Activated naive CD8-positive, alpha-beta T cell treated with anti-CD3 and anti-CD28 coated beads, Interleukin-2, amount 50 U/mL, for 24 hours (primary cell): Measurements from ENCODE around the gene WNK2.

Experiments used
- ATAC-seq: fragments of 150-1000 bp; cut with Tn5 transposase; one replicate; pipeline ENCODE4 v1.10.0; 2021
- DNase-seq: peaks from one replicate; pipeline ENCODE4 v3.0.0; 2021
- H3K27ac Mint-ChIP-seq: one replicate; pipeline ENCODE4 v1.8.0; 2021; ENCODE audit warnings: mild to moderate bottlenecking, mixed read lengths
- H3K27me3 Mint-ChIP-seq: one replicate; pipeline ENCODE4 v1.8.0; 2021; ENCODE audit warnings: mixed read lengths
- H3K36me3 Mint-ChIP-seq: one replicate; pipeline ENCODE4 v1.8.0; 2021; ENCODE audit warnings: low read depth, mixed read lengths
- H3K4me1 Mint-ChIP-seq: one replicate; pipeline ENCODE4 v1.8.0; 2021; ENCODE audit warnings: mixed read lengths
- H3K4me3 Mint-ChIP-seq: one replicate; pipeline ENCODE4 v1.8.0; 2021; ENCODE audit warnings: mild to moderate bottlenecking, moderate library complexity, mixed read lengths
- H3K9me3 Mint-ChIP-seq: one replicate; pipeline ENCODE4 v1.8.0; 2021; ENCODE audit warnings: mixed read lengths

WNK2 gene

DNA sequence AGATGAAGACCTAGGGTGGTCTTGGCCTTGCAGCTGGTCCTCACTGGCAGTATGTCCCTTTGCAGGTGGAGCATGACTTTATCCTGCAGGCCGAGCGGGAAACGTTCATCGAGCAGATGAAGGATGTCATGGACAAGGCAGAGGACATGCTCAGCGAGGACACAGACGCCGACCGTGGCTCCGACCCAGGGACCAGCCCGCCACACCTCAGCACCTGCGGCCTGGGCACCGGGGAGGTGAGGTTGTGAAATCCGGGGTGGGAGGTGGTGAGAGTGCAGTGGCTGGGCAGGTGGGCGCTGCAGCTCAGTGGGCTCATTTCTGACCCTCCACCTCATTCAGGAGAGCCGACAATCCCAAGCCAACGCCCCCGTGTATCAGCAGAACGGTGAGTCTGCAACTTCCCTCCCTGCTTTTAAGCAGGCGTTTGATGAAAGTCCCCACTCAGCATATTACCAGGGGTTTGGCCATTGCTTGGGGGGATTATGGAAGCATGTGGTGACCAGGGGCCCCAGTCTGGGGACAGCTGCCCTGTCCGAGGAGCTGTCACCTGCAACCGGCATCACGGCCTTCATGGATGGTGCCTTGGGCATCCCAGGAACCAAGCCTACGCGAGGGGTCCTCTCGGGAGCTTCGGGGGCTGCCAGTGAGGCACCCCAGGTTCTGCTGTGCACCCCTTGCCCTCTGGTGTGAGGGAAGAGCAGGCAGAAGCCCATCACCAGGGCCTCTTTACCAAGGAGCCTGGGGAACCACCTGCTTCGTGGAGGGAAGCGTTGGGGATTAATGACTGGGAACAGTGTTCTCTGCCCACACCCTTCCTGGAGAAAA is 84.0 kb downstream of the WNK2 start:
- Mint-ChIP-seq H3K36me3 (peaks cover 1% of the 10 kb centered on the region), H3K4me3 (no peak overlapping the region), H3K4me1 (peaks cover 20% of the 10 kb centered on the region), H3K27me3 (no peaks in the 10 kb centered on the region), H3K9me3 (peaks cover 8% of the 10 kb centered on the region), H3K27ac (no peak overlapping the region)
- DNase-seq (no peak), ATAC-seq (no peak)

DNA sequence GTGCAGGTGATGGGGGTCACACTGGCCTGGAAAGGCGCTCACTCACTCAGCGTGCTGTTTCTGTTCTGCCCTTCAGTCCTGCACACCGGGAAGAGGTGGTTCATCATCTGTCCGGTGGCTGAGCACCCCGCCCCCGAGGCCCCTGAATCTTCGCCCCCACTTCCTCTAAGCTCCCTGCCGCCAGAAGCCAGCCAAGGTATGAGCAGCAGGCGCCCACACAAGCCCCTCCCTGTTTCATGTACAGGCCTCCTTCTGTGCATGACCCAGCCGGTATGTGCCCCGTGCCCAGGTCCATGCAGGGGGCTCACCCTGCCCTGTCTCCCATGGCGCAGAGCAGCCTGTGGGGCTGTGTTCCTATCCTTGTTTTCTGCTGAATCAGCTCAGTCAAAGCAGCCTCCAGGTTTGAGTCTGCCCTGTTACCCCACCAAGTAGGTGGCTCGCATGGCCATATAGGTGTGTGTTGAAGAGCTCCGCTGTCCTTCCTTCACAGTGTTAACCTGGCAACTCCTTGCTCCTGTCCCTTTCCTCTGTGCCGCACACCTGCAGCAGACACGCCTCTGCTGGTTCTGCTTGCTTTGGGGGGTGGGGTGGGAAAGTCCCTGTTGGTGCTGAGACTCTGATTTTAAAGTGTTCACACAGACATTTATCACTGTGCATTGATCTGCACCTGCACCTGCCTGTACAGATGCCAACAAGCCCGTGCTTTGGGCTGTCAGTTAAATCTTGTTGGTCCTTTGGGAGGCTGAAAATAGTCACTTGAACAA is 84.8 kb downstream of the WNK2 start:
- Mint-ChIP-seq H3K4me3 (peak overlapping the region; percentile 35), H3K27me3 (no peaks in the 10 kb centered on the region), H3K27ac (no peak overlapping the region), H3K36me3 (peaks cover 1% of the 10 kb centered on the region), H3K9me3 (peaks cover 8% of the 10 kb centered on the region), H3K4me1 (peaks cover 20% of the 10 kb centered on the region)
- DNase-seq (peak; percentile 19), ATAC-seq (peak; percentile 18)

DNA sequence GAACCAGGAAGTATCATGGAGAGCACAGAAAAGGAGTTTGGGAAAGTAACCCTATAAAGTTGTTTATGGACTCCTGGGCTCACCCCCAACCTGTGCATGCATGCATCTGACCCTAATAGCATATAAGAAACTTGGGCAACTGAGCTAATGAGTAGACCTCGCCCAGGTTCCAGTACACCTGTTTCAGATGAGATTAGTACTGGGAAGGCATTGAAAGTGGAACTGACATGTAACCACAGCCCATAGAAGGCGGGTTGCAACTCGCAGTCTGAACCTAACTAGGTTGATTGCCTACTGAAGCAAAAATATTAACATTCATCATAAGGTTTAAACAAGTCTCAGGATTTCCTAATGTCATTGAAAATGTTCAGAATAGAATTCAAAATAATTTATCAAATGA is 87.0 kb downstream of the WNK2 start:
- Mint-ChIP-seq H3K36me3 (peaks cover 3% of the 10 kb centered on the region), H3K4me3 (no peak overlapping the region), H3K4me1 (peaks cover 20% of the 10 kb centered on the region), H3K27ac (no peak overlapping the region), H3K27me3 (peaks cover 2% of the 10 kb centered on the region), H3K9me3 (peaks cover 8% of the 10 kb centered on the region)
- no peak for DNase-seq
- no peak for ATAC-seq

DNA sequence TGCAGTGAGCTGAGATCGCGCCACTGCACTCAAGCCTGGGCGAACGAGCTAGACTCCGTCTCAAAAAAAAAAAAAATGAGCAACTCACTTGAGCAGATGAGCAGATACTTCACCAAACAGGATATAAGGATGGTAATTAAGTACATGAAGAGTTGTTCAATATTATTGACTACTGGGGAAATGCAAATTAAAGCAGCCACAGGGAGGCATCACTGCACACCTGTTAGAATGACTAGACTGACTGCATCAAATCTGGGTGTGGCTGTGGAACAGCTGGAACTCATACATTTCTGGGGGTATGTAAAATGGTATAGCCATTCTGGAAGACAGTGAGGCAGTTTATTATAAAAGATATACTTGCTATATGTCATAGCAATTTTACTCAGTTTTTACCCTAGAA is 93.0 kb downstream of the WNK2 start:
- ATAC-seq (no peak), DNase-seq (no peak)
- Mint-ChIP-seq H3K27ac (no peak overlapping the region), H3K4me1 (no peaks in the 10 kb centered on the region), H3K27me3 (peaks cover 11% of the 10 kb centered on the region), H3K36me3 (peaks cover 1% of the 10 kb centered on the region), H3K4me3 (no peak overlapping the region), H3K9me3 (peaks cover under 1% of the 10 kb centered on the region)

DNA sequence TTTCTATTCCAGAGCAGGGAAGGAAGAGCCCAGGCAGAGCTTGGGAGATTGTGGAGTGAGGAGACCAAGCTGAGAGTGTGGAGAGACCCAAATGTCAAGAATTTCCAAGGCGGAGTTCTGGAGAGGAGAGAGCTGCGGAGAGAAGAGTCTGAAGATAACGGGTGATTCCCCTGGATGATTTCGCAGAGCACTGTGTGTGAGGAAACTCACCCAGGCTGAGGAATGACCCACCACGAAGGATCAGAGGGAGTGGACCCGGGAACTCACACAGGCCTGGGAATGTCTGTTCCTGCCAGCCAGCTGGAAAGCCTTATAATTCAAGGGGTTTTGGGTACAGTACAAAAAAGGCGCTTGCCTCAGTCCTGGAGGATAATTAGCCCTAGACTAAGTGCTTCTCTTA is 94.2 kb downstream of the WNK2 start:
- H3K4me3 Mint-ChIP-seq, result no peak overlapping the region
- no peak for DNase-seq
- H3K27me3 Mint-ChIP-seq, result peaks cover 14% of the 10 kb centered on the region
- H3K4me1 Mint-ChIP-seq, result no peaks in the 10 kb centered on the region
- no peaks in the 10 kb centered on the region for H3K9me3 Mint-ChIP-seq
- peaks cover 1% of the 10 kb centered on the region for H3K36me3 Mint-ChIP-seq
- no peak for ATAC-seq
- no peak overlapping the region for H3K27ac Mint-ChIP-seq

DNA sequence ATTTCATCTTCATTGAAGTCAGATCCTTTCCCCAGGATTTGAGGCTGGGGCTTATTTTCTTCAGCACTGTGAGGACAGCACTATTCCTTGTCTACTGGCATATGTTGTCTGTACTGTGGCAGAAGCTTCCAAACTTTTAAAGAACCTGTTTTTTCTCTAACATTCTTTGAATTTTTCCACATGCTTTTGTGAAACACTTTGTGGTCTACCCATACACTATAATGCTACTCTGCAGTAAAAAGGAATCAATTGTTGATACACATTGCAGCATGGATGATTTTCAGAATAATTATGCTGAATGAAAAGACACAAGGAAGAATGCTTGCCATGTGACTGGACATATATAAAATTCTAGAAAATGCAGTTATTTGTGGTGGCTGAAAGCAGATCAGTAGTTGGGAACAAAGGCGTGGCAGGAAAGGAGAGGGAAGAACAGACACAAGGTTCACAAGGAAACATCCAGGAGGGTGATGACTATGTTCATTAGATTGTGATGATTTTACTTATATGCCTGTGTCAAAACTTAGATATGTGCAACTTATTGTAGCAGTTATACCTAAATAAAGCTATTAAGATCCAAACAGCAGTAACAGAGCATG is 96.8 kb downstream of the WNK2 start:
- Mint-ChIP-seq H3K27me3 (peaks cover 21% of the 10 kb centered on the region), H3K9me3 (no peaks in the 10 kb centered on the region), H3K27ac (no peak overlapping the region), H3K4me3 (no peak overlapping the region), H3K4me1 (no peaks in the 10 kb centered on the region), H3K36me3 (no peaks in the 10 kb centered on the region)
- DNase-seq (no peak), ATAC-seq (no peak)

DNA sequence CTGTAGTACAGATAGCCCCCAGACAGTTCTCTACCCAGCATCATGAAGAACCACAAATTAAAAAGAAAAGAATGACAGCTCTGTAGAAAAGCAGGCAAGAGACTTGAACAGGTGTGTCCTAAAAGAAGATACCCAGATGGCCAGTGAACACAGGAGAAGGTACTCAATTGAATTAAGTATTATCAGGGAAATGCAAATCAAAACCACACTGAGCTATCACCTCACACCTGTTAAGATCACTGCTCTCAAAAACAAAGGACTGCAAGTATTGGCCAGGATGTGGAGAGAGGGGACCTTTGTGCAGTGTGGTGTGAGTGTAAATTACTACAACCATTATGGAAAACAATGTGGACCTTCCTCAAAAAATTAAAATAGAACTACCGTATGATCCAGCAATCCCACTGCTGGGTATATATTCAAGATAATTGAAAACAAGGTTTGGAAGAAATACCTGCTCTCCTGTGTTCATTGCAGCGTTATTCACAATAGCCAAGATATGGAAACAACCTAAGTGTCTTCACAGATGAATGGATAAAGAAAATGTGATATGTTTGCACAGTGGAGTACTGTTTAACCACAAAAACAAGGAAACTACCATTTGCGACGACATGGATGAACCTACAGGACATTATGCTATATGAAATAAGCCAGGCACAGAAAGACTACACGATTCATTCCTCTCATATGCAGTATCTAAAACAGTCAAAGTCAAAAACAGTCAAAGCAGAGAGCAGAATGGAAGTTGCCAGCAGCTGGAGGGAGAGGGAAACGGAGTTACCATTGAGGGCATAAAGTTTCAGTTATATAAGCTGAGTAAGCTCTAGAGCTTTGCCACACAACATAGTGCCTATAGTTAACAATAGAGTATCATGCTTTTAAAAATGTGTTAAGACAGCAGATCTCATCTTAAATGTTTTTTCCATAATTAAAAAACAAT is 102.6 kb downstream of the WNK2 start:
- peaks cover 16% of the 10 kb centered on the region for H3K27me3 Mint-ChIP-seq
- H3K27ac Mint-ChIP-seq, result no peak overlapping the region
- no peaks in the 10 kb centered on the region for H3K36me3 Mint-ChIP-seq
- H3K9me3 Mint-ChIP-seq, result no peaks in the 10 kb centered on the region
- H3K4me1 Mint-ChIP-seq, result no peaks in the 10 kb centered on the region
- ATAC-seq (no peak), DNase-seq (no peak)
- H3K4me3 Mint-ChIP-seq, result no peak overlapping the region

DNA sequence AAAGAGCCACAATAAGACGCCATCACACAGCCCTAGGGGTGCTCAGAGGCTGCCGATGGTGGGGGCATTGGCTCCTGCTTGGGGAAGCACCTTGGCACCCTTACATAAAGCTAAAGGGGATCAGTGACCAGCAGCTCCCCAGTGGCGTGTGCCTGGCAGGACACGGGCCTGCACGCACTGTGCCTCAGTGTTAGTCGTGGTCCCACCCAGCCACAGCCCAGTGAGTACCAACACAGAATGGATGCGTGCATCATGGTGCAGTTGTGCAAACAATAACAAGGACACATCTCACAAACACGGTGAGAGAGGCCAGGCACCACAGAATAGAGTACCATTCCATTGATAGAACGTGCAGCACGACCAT is 103.2 kb downstream of the WNK2 start:
- no peak overlapping the region for H3K27ac Mint-ChIP-seq
- no peaks in the 10 kb centered on the region for H3K36me3 Mint-ChIP-seq
- H3K27me3 Mint-ChIP-seq, result peaks cover 10% of the 10 kb centered on the region
- H3K4me3 Mint-ChIP-seq, result no peak overlapping the region
- ATAC-seq (no peak), DNase-seq (no peak)
- H3K9me3 Mint-ChIP-seq, result no peaks in the 10 kb centered on the region
- no peaks in the 10 kb centered on the region for H3K4me1 Mint-ChIP-seq

DNA sequence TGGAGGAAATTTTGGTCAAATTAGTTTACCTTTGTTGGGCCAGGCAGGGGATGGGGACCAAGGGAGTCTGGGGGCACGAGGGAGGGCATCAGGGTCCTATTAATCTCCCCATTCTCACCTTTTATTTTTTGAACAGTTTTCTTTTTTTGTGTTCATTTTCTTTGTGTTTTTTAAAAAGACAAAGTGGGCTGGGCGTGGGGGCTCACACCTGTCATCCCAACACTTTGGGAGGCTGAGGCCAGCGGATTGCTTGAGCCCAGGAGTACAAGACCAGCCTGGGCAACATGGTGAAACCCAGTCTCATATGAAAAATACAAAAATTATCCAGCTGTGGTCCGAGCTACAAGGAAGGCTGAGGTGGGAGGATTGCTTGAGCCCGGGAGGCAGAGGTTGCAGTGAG is 103.7 kb downstream of the WNK2 start:
- H3K4me1 Mint-ChIP-seq, result no peaks in the 10 kb centered on the region
- H3K36me3 Mint-ChIP-seq, result no peaks in the 10 kb centered on the region
- H3K4me3 Mint-ChIP-seq, result no peak overlapping the region
- H3K27ac Mint-ChIP-seq, result no peak overlapping the region
- ATAC-seq, result no peak
- peaks cover 9% of the 10 kb centered on the region for H3K27me3 Mint-ChIP-seq
- no peaks in the 10 kb centered on the region for H3K9me3 Mint-ChIP-seq
- DNase-seq, result no peak

DNA sequence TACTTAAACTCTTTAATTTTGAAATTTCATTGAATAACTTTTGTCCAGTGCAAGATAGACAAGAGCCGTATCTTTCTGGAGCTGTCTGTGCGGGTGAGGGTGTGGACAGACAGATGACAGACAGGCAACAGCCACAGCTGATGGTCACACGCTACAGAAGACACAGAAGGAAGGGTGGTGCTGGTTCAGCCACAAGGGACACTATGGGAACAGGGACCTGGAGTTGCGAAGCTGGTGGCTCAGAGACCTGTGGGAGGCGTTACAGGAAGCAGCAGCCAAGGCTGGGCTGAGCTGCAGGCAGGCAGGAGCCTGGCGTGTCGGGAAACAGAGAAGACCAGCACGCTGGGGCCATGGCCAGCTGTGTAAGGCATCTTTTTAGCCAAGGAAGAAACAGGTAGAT is 104.4 kb downstream of the WNK2 start:
- peaks cover 9% of the 10 kb centered on the region for H3K27me3 Mint-ChIP-seq
- no peaks in the 10 kb centered on the region for H3K36me3 Mint-ChIP-seq
- H3K9me3 Mint-ChIP-seq, result no peaks in the 10 kb centered on the region
- no peak overlapping the region for H3K4me3 Mint-ChIP-seq
- DNase-seq (no peak), ATAC-seq (no peak)
- no peaks in the 10 kb centered on the region for H3K4me1 Mint-ChIP-seq
- H3K27ac Mint-ChIP-seq, result no peak overlapping the region

DNA sequence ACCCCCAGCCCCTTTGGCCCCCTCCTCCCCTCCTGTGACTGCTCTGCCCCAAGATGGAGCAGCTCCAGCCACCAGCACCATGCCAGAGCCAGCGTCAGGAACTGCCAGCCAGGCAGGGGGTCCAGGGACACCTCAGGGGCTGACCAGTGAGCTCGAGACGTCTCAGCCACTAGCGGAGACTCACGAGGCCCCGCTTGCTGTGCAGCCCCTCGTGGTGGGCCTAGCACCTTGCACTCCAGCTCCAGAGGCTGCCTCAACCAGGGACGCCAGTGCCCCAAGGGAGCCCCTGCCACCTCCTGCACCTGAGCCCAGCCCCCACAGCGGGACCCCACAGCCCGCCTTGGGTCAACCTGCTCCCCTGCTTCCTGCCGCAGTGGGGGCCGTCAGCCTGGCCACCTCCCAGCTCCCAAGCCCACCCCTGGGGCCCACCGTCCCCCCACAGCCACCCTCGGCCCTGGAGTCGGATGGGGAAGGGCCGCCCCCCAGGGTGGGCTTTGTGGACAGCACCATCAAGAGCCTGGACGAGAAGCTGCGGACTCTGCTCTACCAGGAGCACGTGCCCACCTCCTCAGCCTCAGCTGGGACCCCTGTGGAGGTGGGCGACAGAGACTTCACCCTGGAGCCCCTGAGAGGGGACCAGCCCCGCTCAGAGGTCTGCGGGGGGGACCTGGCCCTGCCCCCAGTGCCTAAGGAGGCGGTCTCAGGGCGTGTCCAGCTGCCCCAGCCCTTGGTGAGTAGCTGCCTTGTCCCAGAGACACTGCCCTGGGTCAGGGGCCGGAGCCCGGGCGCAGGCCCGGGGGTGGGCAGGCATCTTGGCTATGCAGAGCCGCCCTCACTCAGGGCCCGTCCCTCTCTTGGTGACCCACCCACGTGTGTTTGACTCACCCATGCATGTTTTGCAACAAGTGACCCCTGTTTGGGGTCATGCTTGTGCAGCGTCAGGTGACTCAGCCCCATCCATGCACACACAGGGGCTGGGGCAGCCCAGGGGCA is 105.2 kb downstream of the WNK2 start:
- no peaks in the 10 kb centered on the region for H3K36me3 Mint-ChIP-seq
- no peaks in the 10 kb centered on the region for H3K9me3 Mint-ChIP-seq
- no peak overlapping the region for H3K27ac Mint-ChIP-seq
- no peak for DNase-seq
- H3K4me1 Mint-ChIP-seq, result no peaks in the 10 kb centered on the region
- peaks cover 5% of the 10 kb centered on the region for H3K27me3 Mint-ChIP-seq
- H3K4me3 Mint-ChIP-seq, result no peak overlapping the region
- no peak for ATAC-seq

DNA sequence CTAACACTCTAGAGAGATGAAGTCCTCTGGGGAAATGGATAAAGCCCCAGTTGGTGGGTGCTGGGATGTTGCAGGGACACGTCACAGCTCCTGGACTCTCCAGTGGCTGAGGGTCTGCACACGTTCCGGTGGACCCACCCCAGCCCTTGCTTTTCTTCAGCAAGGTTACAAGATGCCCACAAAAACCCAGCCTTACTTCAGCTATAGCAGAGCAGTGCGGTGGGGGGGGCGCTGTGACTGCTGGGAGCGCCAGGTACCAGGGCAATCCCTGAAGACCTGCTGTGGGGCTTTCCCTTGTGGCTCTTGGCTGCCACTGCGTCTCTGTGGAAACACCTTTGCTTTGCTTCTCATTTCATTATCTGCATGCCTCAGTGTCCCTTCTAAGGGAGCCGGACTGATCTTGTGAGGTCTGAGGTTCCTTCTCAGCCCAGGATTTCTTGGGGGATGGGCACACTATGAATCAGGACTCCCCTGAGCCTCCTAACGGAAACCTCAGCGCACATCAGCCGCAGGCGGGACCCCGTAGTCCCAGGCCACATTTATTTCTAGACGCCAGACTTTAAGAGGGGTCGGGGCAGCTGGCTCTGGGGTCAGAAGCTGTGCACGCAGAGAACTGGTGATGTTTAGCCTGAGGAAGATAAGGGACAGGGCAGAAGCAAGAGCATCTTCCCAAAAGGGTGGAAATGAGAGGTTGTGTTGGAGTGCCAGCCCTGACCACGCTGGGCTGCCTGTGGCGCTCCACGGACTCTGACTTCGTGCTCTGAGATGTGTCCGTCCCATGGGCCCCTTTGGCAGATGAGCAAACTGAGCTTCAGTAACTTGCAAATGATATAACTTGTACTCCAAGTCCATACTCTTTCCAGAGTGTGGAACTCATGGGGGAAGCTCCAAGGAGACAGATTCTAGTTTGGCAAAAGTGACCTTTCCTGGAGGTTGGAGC is 106.8 kb downstream of the WNK2 start:
- Mint-ChIP-seq H3K36me3 (no peaks in the 10 kb centered on the region), H3K4me3 (no peak overlapping the region), H3K9me3 (no peaks in the 10 kb centered on the region), H3K27ac (no peak overlapping the region), H3K27me3 (peaks cover 4% of the 10 kb centered on the region), H3K4me1 (no peaks in the 10 kb centered on the region)
- DNase-seq (no peak), ATAC-seq (no peak)
